Right lobe of liver (tissue), 6 donors: ENCODE data around the gene ACER1. TPM values are rescaled to one million over a fixed set of nuclear protein-coding genes. Genes with fewer than 3 reads are reported as not detected.
A peak's percentile ranks its signal among the peaks of the same experiment; 100 is the strongest.

Source experiments
- ATAC-seq, 4 donors: fragments of 200-7000 bp; cut with Tn5 transposase; one replicate each; pipeline ENCODE4 v1.9.1; 2020; ENCODE audit warnings: mild to moderate bottlenecking in 4 of 4, moderate library complexity in 4 of 4
- DNase-seq, 3 donors: peaks; one replicate each; pipeline ENCODE4 v3.0.0-alpha.2; 2020
- H3K27ac ChIP-seq, 3 donors: fragments of 200-600 bp; one replicate each; pipeline ENCODE4 v1.8.0; 2022
- H3K27me3 ChIP-seq, 2 donors: fragments of 200-600 bp; one replicate each; pipeline ENCODE4 v1.8.0; 2022
- H3K36me3 ChIP-seq, 4 donors: fragments of 200-600 bp; sonication (generic) in 1 of 4; one replicate each; pipeline versions ENCODE4 v1.5.1 to v1.8.0; 2017 to 2022; ENCODE audit warnings: control low read depth in 1 of 4
- H3K4me1 ChIP-seq, 4 donors: fragments of 200-600 bp; sonication (generic) in 1 of 4; one replicate each; pipeline versions ENCODE4 v1.5.1 to v1.8.0; 2017 to 2022; ENCODE audit warnings: control low read depth in 1 of 4
- H3K4me3 ChIP-seq, 3 donors: fragments of 200-600 bp; one replicate each; pipeline ENCODE4 v1.8.0; 2022
- H3K9me3 ChIP-seq, 4 donors: fragments of 200-600 bp; sonication (generic) in 1 of 4; one replicate each; pipeline versions ENCODE4 v1.5.1 to v1.8.0; 2017 to 2022; ENCODE audit warnings: control low read depth in 1 of 4
- CTCF ChIP-seq, 4 donors: fragments of 200-600 bp in 3 of 4; fragments of 450-650 bp in 1 of 4; IDR thresholded peaks; one replicate each; pipeline versions ENCODE4 v1.5.1 to v1.8.0; 2016 to 2022; ENCODE audit warnings: antibody characterized with exemption in 4 of 4, mild to moderate bottlenecking in 2 of 4
- POLR2A ChIP-seq: fragments of 450-650 bp; IDR thresholded peaks from one replicate; pipeline ENCODE4 v1.6.1; 2017; ENCODE audit warnings: antibody characterized with exemption, mild to moderate bottlenecking
- WGBS: methylation state at CpG from one replicate; pipeline ENCODE4 v1.1.6; 2018; ENCODE audit warnings: low coverage, low lambda C conversion rate; ENCODE audit not compliant: insufficient coverage; ENCODE audit errors: missing lambda C conversion rate; 5-methylcytosine and 5-hydroxymethylcytosine counted together
- intact Hi-C, 2 donors: fragments of 100-400 bp; cut with DNase I; formaldehyde crosslinking; loops; one replicate each; pipeline versions ENCODE4 v1.11.2 to v1.14.1; 2022
- total RNA-seq, 6 experiments: library from RNA; depleted of rRNA in 2 of 6; stranded (reverse); fragments of >200 nt in 2 of 6; fragmentation: NEBNext Ultra II Directional in 3 of 6; extraction: Animal tissue kit (Norgen Biotek cat#: 25700) in 3 of 6; gene quantifications; one replicate each; pipeline versions ENCODE4 v1.1.0 to v1.2.4, GENCODE V29; 2016 to 2023
- donor health status: DM: no; HTN: yes; CAD: no.
- donor health status: DM: no; HTN: no; CAD: no.
- donor health status: DM: no; HTN: no; CAD: no.
- donor health status: DM: no; HTN: yes; CAD: no.
- donor health status: DM: no; HTN: yes; CAD: no.

ACER1 gene
- total RNA-seq, 6 experiments from 2014 or later: 0.48 TPM; not detected in 5

GRCh38 chr19:6271721-6272410 lies 61.5 kb downstream of the ACER1 start:
- peaks cover 0 to 94% (median 46%) of the 10 kb centered on the region in 4 donors for H3K4me1 ChIP-seq
- H3K36me3 ChIP-seq: no peaks in the 10 kb centered on the region
- H3K4me3 ChIP-seq: peak overlapping the region in 2 of 3 donors; percentile 7 to 13
- intact Hi-C loops: no loop called here
- WGBS: 26% methylated on average over 23 of the region's 35 CpGs
- DNase-seq: peak; percentile 90 to 97 (median 94)
- no peaks in the 10 kb centered on the region for H3K27me3 ChIP-seq
- peak overlapping the region; percentile 77 to 80 (median 78) for H3K27ac ChIP-seq
- TF ChIP-seq POLR2A: peak; percentile 28
- TF ChIP-seq CTCF (IDR thresholded peaks at IDR 0.05): peak in 2 of 4 donors; percentile 5 to 22
- peak; percentile 47 to 69 (median 62) for ATAC-seq
- H3K9me3 ChIP-seq: no peaks in the 10 kb centered on the region

GRCh38 chr19:6271251-6271650 lies 62.2 kb downstream of the ACER1 start:
- no peaks in the 10 kb centered on the region for H3K27me3 ChIP-seq
- H3K4me3 ChIP-seq: peak overlapping the region in 2 of 3 donors; percentile 13 to 45
- peaks cover 0 to 95% (median 43%) of the 10 kb centered on the region in 4 donors for H3K4me1 ChIP-seq
- intact Hi-C loops: no loop called here
- TF ChIP-seq CTCF (IDR thresholded peaks at IDR 0.05) (no peak), POLR2A (no peak)
- H3K27ac ChIP-seq: peak overlapping the region; percentile 77 to 80 (median 78)
- no peaks in the 10 kb centered on the region for H3K9me3 ChIP-seq
- 18% methylated on average over 9 of the region's 9 CpGs for WGBS
- DNase-seq: no peak
- peak in 3 of 4 donors; percentile 0 to 1 (median 1) for ATAC-seq
- H3K36me3 ChIP-seq: no peaks in the 10 kb centered on the region

GRCh38 chr19:6270822-6271221 lies 62.6 kb downstream of the ACER1 start:
- intact Hi-C loops: no loop called here
- H3K4me3 ChIP-seq: peak overlapping the region in 2 of 3 donors; percentile 13 to 45
- no peak for ATAC-seq
- peaks cover 0 to 91% (median 41%) of the 10 kb centered on the region in 4 donors for H3K4me1 ChIP-seq
- peak overlapping the region in 2 of 3 donors; percentile 77 to 80 for H3K27ac ChIP-seq
- H3K9me3 ChIP-seq: no peaks in the 10 kb centered on the region
- H3K36me3 ChIP-seq: no peaks in the 10 kb centered on the region
- 81% methylated on average over 8 of the region's 17 CpGs for WGBS
- TF ChIP-seq POLR2A: no peak
- no peak for TF ChIP-seq CTCF (IDR thresholded peaks at IDR 0.05)
- no peak for DNase-seq
- H3K27me3 ChIP-seq: no peaks in the 10 kb centered on the region

DNA sequence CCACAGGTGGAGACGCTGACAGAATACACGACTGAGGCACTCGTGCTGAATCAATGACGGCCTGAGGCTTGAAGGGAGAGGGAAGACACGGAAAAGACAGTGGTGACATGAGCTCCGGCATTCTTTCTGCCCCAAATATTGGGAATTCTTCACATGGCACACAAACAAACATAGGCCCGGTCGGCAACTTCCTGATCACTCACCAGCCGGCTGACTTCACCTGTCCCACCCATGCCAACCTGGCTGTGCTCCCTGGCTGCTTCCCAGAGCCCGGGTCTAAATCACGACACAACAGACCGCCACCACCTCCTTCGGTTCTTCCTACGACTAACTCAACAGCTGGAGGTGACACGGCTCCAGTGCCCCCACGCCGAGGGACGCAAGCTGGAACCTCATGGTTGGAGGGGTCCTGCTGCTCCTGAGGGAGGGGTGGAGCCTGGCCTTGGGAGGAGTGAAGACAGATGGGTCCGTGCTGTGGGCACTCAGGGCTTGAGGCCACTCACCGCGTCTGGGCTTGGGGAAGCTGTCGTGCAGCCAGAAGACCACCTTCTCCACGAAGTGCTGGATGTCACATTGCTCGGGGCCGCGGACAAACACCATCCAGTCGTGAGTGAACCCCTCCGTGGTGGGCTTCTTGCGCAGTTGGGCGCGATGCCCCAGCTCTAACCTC lies 63.2 kb downstream of the ACER1 start:
- Histone ChIP-seq H3K9me3 (no peaks in the 10 kb centered on the region), H3K27me3 (no peaks in the 10 kb centered on the region), H3K36me3 (no peaks in the 10 kb centered on the region), H3K27ac (peak overlapping the region in 2 of 3 donors; percentile 40 to 80), H3K4me1 (peaks cover 0 to 85% (median 37%) of the 10 kb centered on the region in 4 donors), H3K4me3 (peak overlapping the region in 2 of 3 donors; percentile 11 to 45)
- WGBS: 61% methylated on average over 8 of the region's 31 CpGs
- intact Hi-C loops: no loop called here
- DNase-seq: peak; percentile 79 to 90 (median 82)
- TF ChIP-seq POLR2A (no peak), CTCF (IDR thresholded peaks at IDR 0.05) (no peak)
- peak; percentile 3 to 29 (median 14) for ATAC-seq
